HepG2 (cell line): ENCODE measurements around the gene LAP3. TPM values are rescaled to one million over a fixed set of nuclear protein-coding genes. Genes with fewer than 3 reads are reported as not detected.

Source experiments
- CBX2 ChIP-seq, 2 experiments: fragments of 200-600 bp in 1 of 2; sonication (generic); formaldehyde crosslinking in 1 of 2; IDR thresholded peaks; 2 replicates each; pipeline versions ENCODE4 v1.7.0 to v1.8.1; 2018 to 2022; ENCODE audit warnings: low read depth in 2 of 2, low read length in 1 of 2, mild to moderate bottlenecking in 1 of 2, missing genetic modification reagents in 1 of 2
- FOXK1 ChIP-seq: sonication (generic); formaldehyde crosslinking; IDR thresholded peaks from 2 replicates; pipeline ENCODE4 v1.4.0; 2020; ENCODE audit warnings: low read depth, missing genetic modification reagents, borderline replicate concordance
- GABPB1 ChIP-seq: IDR thresholded peaks from 2 replicates; pipeline ENCODE4 v1.6.1; 2016; ENCODE audit warnings: mild to moderate bottlenecking, missing genetic modification reagents, moderate library complexity, missing compliant biosample characterization
- MAF1 ChIP-seq: sonication (generic); formaldehyde crosslinking; IDR thresholded peaks from 2 replicates; pipeline ENCODE4 v1.5.0; 2020; ENCODE audit warnings: missing genetic modification reagents, borderline replicate concordance
- PHF8 ChIP-seq: sonication (generic); formaldehyde crosslinking; IDR thresholded peaks from 2 replicates; pipeline ENCODE4 v1.5.0; 2020; ENCODE audit warnings: missing genetic modification reagents
- SP1 ChIP-seq, 2 experiments: fragments of 450-650 bp in 1 of 2; sonication (generic) in 1 of 2; formaldehyde crosslinking in 1 of 2; IDR thresholded peaks; 2 replicates each; pipeline versions ENCODE4 v1.4.0 to v1.6.1; 2016 to 2020; ENCODE audit warnings: missing genetic modification reagents in 1 of 2
- TOE1 ChIP-seq: sonication (generic); formaldehyde crosslinking; IDR thresholded peaks from 2 replicates; pipeline ENCODE4 v1.4.0; 2020; ENCODE audit warnings: mild to moderate bottlenecking, missing genetic modification reagents
- TSC22D2 ChIP-seq: sonication (generic); formaldehyde crosslinking; IDR thresholded peaks from 2 replicates; pipeline ENCODE4 v1.5.1; 2020; ENCODE audit warnings: missing genetic modification reagents, mild to moderate bottlenecking, borderline replicate concordance
- ZFP36 ChIP-seq: fragments of 150-350 bp; IDR thresholded peaks from 2 replicates; pipeline ENCODE4 v1.6.1; 2018; ENCODE audit warnings: borderline replicate concordance, low read length, low read depth; ENCODE audit not compliant: partially characterized antibody
- ZFX ChIP-seq: sonication (generic); formaldehyde crosslinking; IDR thresholded peaks from 2 replicates; pipeline ENCODE4 v1.4.0; 2020; ENCODE audit warnings: mild to moderate bottlenecking, low read depth, missing genetic modification reagents, moderate library complexity
- ZNF251 ChIP-seq: sonication (generic); formaldehyde crosslinking; IDR thresholded peaks from 2 replicates; pipeline ENCODE4 v1.9.0; 2021; ENCODE audit warnings: mild to moderate bottlenecking, missing genetic modification reagents
- ZNF510 ChIP-seq: sonication (generic); formaldehyde crosslinking; IDR thresholded peaks from 2 replicates; pipeline ENCODE4 v1.4.0; 2020; ENCODE audit warnings: low read depth, mild to moderate bottlenecking, missing genetic modification reagents
- ZNF547 ChIP-seq: sonication (generic); formaldehyde crosslinking; IDR thresholded peaks from 2 replicates; pipeline ENCODE4 v1.5.1; 2020; ENCODE audit warnings: mild to moderate bottlenecking, missing genetic modification reagents
- ZNF562 ChIP-seq: sonication (generic); formaldehyde crosslinking; IDR thresholded peaks from 2 replicates; pipeline ENCODE4 v1.8.0; 2022; ENCODE audit warnings: missing genetic modification reagents, borderline replicate concordance
- ZNF768 ChIP-seq: sonication (generic); formaldehyde crosslinking; IDR thresholded peaks from 2 replicates; pipeline ENCODE4 v1.4.0; 2020; ENCODE audit warnings: missing genetic modification reagents
- ZNF891 ChIP-seq: sonication (generic); formaldehyde crosslinking; IDR thresholded peaks from 2 replicates; pipeline ENCODE4 v1.5.0; 2020; ENCODE audit warnings: mild to moderate bottlenecking, missing genetic modification reagents
- polyA plus RNA-seq, 8 experiments: library from polyadenylated mRNA; depleted of rRNA in 3 of 8; stranded (reverse) in 7 of 8; unstranded in 1 of 8; fragments of >200 nt; fragmentation: Illumina TruSeq in 4 of 8; extraction: Trizol in 4 of 8; gene quantifications; 2 replicates each; pipeline versions ENCODE4 v1.2.1 to v1.2.3, GENCODE V29; 2011 to 2016; ENCODE audit warnings: low read depth in 4 of 8, missing spikeins in 1 of 8, mixed read lengths in 1 of 8; ENCODE audit not compliant: insufficient read depth in 1 of 8
- total RNA-seq, 5 experiments: library from RNA; depleted of rRNA; stranded (reverse); fragments of >200 nt; fragmentation: Illumina TruSeq; extraction: Trizol; gene quantifications; 2 replicates each; pipeline ENCODE4 v1.2.3, GENCODE V29; 2016; ENCODE audit warnings: low read depth in 1 of 5
- TF ChIP-seq, protein P1 (sequence below): sonication (generic); formaldehyde crosslinking; IDR thresholded peaks from 2 replicates; pipeline ENCODE4 v1.4.0; 2020; ENCODE audit warnings: low read depth, mild to moderate bottlenecking, missing genetic modification reagents
- TF ChIP-seq, protein P2 (sequence below): IDR thresholded peaks from 2 replicates; pipeline ENCODE4 v1.6.1; 2016; ENCODE audit warnings: low read depth, borderline replicate concordance
- TF ChIP-seq, protein P3 (sequence below): sonication (generic); formaldehyde crosslinking; IDR thresholded peaks from 2 replicates; pipeline ENCODE4 v1.4.0; 2020; ENCODE audit warnings: mild to moderate bottlenecking, missing genetic modification reagents, borderline replicate concordance
- TF ChIP-seq, protein P4 (sequence below): sonication (generic); formaldehyde crosslinking; IDR thresholded peaks from 2 replicates; pipeline ENCODE4 v1.8.1; 2023; ENCODE audit warnings: missing genetic modification reagents, mild to moderate bottlenecking, borderline replicate concordance
- TF ChIP-seq, protein P5 (sequence below): sonication (generic); formaldehyde crosslinking; IDR thresholded peaks from 2 replicates; pipeline ENCODE4 v1.5.0; 2020; ENCODE audit warnings: mild to moderate bottlenecking, low read depth, missing genetic modification reagents, borderline replicate concordance

The LAP3 gene
- total and polyA plus RNA-seq, 2 of the 13 experiments (the other 11 are each of a cell fraction or from before 2014, with no cell fraction given), result 106 to 125 TPM

DNA sequence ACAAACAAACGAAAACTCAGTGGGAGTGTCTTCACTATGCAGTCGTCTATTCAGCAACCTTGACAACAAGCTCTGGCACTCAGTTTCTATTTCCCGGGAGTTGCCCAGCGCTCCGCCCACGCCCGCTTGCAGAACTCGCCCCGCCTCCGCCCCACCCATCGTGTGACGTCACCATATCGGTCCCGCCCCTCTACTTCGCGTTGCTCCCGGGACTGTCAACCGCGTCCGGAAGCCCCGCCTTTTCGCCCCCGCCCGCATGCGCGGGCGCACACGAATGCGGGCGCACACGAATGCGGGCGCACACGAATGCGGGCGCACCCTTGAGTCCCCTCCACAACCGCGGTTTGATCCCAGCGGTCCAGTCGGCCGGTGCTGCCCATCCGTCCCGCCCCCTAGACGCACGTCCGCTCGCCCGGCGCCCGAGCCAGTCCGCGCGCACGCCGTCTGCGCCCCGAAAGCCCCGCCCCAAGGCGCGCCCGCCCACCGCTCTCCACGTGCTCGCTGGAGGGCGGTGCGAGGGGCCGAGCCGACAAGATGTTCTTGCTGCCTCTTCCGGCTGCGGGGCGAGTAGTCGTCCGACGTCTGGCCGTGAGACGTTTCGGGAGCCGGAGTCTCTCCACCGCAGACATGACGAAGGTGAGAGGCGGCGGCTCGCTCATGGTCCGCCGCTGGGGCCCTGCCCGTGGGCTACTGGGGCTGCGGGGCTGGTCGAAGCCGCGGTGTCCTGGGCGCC is at the start of gene LAP3 (continued):
- TF ChIP-seq, protein P1, sequence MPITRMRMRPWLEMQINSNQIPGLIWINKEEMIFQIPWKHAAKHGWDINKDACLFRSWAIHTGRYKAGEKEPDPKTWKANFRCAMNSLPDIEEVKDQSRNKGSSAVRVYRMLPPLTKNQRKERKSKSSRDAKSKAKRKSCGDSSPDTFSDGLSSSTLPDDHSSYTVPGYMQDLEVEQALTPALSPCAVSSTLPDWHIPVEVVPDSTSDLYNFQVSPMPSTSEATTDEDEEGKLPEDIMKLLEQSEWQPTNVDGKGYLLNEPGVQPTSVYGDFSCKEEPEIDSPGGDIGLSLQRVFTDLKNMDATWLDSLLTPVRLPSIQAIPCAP (CRISPR knock-in tag), result no peak
- TF ChIP-seq ZNF562 (CRISPR knock-in tag), result 0 out of 2 replicates have a peak, but pooled peaks have one; percentile 22
- TF ChIP-seq, protein P2, sequence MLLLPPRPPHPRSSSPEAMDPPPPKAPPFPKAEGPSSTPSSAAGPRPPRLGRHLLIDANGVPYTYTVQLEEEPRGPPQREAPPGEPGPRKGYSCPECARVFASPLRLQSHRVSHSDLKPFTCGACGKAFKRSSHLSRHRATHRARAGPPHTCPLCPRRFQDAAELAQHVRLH, result peak; percentile 32; the same call in 1 of the 2 replicates
- TF ChIP-seq, protein P3, sequence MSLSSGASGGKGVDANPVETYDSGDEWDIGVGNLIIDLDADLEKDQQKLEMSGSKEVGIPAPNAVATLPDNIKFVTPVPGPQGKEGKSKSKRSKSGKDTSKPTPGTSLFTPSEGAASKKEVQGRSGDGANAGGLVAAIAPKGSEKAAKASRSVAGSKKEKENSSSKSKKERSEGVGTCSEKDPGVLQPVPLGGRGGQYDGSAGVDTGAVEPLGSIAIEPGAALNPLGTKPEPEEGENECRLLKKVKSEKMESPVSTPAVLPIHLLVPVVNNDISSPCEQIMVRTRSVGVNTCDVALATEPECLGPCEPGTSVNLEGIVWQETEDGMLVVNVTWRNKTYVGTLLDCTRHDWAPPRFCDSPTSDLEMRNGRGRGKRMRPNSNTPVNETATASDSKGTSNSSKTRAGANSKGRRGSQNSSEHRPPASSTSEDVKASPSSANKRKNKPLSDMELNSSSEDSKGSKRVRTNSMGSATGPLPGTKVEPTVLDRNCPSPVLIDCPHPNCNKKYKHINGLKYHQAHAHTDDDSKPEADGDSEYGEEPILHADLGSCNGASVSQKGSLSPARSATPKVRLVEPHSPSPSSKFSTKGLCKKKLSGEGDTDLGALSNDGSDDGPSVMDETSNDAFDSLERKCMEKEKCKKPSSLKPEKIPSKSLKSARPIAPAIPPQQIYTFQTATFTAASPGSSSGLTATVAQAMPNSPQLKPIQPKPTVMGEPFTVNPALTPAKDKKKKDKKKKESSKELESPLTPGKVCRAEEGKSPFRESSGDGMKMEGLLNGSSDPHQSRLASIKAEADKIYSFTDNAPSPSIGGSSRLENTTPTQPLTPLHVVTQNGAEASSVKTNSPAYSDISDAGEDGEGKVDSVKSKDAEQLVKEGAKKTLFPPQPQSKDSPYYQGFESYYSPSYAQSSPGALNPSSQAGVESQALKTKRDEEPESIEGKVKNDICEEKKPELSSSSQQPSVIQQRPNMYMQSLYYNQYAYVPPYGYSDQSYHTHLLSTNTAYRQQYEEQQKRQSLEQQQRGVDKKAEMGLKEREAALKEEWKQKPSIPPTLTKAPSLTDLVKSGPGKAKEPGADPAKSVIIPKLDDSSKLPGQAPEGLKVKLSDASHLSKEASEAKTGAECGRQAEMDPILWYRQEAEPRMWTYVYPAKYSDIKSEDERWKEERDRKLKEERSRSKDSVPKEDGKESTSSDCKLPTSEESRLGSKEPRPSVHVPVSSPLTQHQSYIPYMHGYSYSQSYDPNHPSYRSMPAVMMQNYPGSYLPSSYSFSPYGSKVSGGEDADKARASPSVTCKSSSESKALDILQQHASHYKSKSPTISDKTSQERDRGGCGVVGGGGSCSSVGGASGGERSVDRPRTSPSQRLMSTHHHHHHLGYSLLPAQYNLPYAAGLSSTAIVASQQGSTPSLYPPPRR, result no peak
- TF ChIP-seq TSC22D2 (CRISPR knock-in tag), result peak; percentile 49; the same call in 1 of the 2 replicates
- peak; percentile 77 for TF ChIP-seq PHF8 (CRISPR knock-in tag)
- peak; percentile 59; the same call in 1 of the 2 replicates for TF ChIP-seq FOXK1 (CRISPR knock-in tag)
- TF ChIP-seq TOE1 (CRISPR knock-in tag), result no peak
- TF ChIP-seq GABPB1 (CRISPR knock-in tag), result peak; percentile 91
- TF ChIP-seq, protein P4, sequence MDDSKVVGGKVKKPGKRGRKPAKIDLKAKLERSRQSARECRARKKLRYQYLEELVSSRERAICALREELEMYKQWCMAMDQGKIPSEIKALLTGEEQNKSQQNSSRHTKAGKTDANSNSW (CRISPR knock-in tag), result 0 out of 2 replicates have a peak, but pooled peaks have one; percentile 27
- TF ChIP-seq CBX2 (IDR thresholded peaks at IDR 0.05; ENCODE audit: low read depth, low read length), result no peak
- TF ChIP-seq CBX2 (CRISPR knock-in tag; IDR thresholded peaks at IDR 0.05; ENCODE audit: low read depth), result no peak
- peak; percentile 62 for TF ChIP-seq ZNF891 (CRISPR knock-in tag)
- peak; percentile 58; the same call in 1 of the 2 replicates for TF ChIP-seq ZNF768 (CRISPR knock-in tag)
- TF ChIP-seq, protein P5, sequence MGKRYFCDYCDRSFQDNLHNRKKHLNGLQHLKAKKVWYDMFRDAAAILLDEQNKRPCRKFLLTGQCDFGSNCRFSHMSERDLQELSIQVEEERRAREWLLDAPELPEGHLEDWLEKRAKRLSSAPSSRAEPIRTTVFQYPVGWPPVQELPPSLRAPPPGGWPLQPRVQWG (CRISPR knock-in tag), result no peak
- peak; percentile 89 for TF ChIP-seq ZNF547 (CRISPR knock-in tag)
- no peak for TF ChIP-seq ZNF251 (CRISPR knock-in tag)
- TF ChIP-seq ZNF510 (CRISPR knock-in tag), result 0 out of 2 replicates have a peak, but pooled peaks have one; percentile 23
- TF ChIP-seq ZFX (CRISPR knock-in tag), result peak; percentile 66
- TF ChIP-seq SP1 (IDR thresholded peaks at IDR 0.05), result no peak
- TF ChIP-seq SP1 (CRISPR knock-in tag; IDR thresholded peaks at IDR 0.05), result peak; percentile 92
- TF ChIP-seq ZFP36, result no peak
- TF ChIP-seq MAF1 (CRISPR knock-in tag), result no peak
